GM12891 (cell line): Measurements from ENCODE around the gene TENM4.
"Not testable (repeated sequence)": the region's sequence is repeated elsewhere in the genome, so short reads cannot be mapped to it uniquely, and the experiment has no call there.

Source experiments
- DNase-seq: peaks from one replicate; pipeline ENCODE4 v3.0.0; 2011; ENCODE audit warnings: low spot score; ENCODE audit not compliant: insufficient read length
- FAIRE-seq: peaks from 2 replicates; lab custom pipeline; 2011; peaks lifted over from hg19 to GRCh38; lab: Jason Lieb, UNC
- PAX5 ChIP-seq: IDR thresholded peaks from 2 replicates; pipeline ENCODE4 v1.6.1; 2011; ENCODE audit warnings: low read length, moderate library complexity, mild to moderate bottlenecking; ENCODE audit not compliant: insufficient read depth, severe bottlenecking
- POLR2A ChIP-seq: IDR thresholded peaks from 2 replicates; pipeline ENCODE4 v1.6.1; 2011; ENCODE audit warnings: low read depth, low read length, control low read depth
- POLR2AphosphoS5 ChIP-seq: IDR thresholded peaks from 2 replicates; pipeline ENCODE4 v1.6.1; 2011; ENCODE audit warnings: low read depth, low read length, control low read depth
- POU2F2 ChIP-seq: IDR thresholded peaks from 2 replicates; pipeline ENCODE4 v1.6.1; 2011; ENCODE audit warnings: low read depth, mild to moderate bottlenecking, control low read depth, low read length, moderate library complexity
- SPI1 ChIP-seq: IDR thresholded peaks from 2 replicates; pipeline ENCODE4 v1.6.1; 2011; ENCODE audit warnings: low read depth, low read length, control low read depth
- TAF1 ChIP-seq: IDR thresholded peaks from 2 replicates; pipeline ENCODE4 v1.6.1; 2011; ENCODE audit warnings: low read depth, low read length, control low read depth

The TENM4 gene

GRCh38 chr11:79199729-79200354 is 241.0 kb downstream of the TENM4 start:
- FAIRE-seq (no peak), DNase-seq (no peak)
- TF ChIP-seq PAX5 (no peak), SPI1 (no peak), TAF1 (no peak), POLR2AphosphoS5 (no peak), POU2F2 (no peak), POLR2A (no peak)

- FAIRE-seq (no peak), DNase-seq (no peak)
- no peak for TF ChIP-seq POLR2A
- no peak for TF ChIP-seq POLR2AphosphoS5
- no peak for TF ChIP-seq TAF1
- no peak for TF ChIP-seq POU2F2
- no peak for TF ChIP-seq SPI1
- no peak for TF ChIP-seq PAX5
Observed at GRCh38 chr11:79198898-79199250, 242.0 kb downstream of the TENM4 start.

GRCh38 chr11:79198203-79198897 is 242.5 kb downstream of the TENM4 start:
- no peak for TF ChIP-seq POLR2AphosphoS5
- TF ChIP-seq TAF1: no peak
- no peak for TF ChIP-seq POLR2A
- no peak for DNase-seq
- no peak for FAIRE-seq

- FAIRE-seq: no peak
- no peak for TF ChIP-seq POU2F2
- DNase-seq: no peak
Observed at GRCh38 chr11:79196950-79197349, 243.9 kb downstream of the TENM4 start.

- DNase-seq: no peak
- FAIRE-seq: no peak
- no peak for TF ChIP-seq PAX5
- TF ChIP-seq SPI1: no peak
- no peak for TF ChIP-seq POU2F2
- TF ChIP-seq POLR2AphosphoS5: no peak
- TF ChIP-seq TAF1: no peak
- TF ChIP-seq POLR2A: no peak
Observed at GRCh38 chr11:79195209-79195608, 245.6 kb downstream of the TENM4 start.

GRCh38 chr11:79193663-79194310 is 247.0 kb downstream of the TENM4 start:
- FAIRE-seq: no peak
- TF ChIP-seq POLR2AphosphoS5 (no peak), PAX5 (no peak), SPI1 (no peak), POU2F2 (no peak), TAF1 (no peak), POLR2A (no peak)
- no peak for DNase-seq

GRCh38 chr11:79192836-79193235 is 248.0 kb downstream of the TENM4 start:
- DNase-seq (no peak), FAIRE-seq (no peak)
- no peak for TF ChIP-seq POU2F2
- no peak for TF ChIP-seq SPI1
- TF ChIP-seq POLR2A: no peak
- TF ChIP-seq PAX5: no peak
- no peak for TF ChIP-seq POLR2AphosphoS5
- TF ChIP-seq TAF1: no peak

- DNase-seq, FAIRE-seq: not testable (repeated sequence)
Observed at GRCh38 chr11:79191716-79192115, 249.1 kb downstream of the TENM4 start.

GRCh38 chr11:79190553-79190952 is 250.3 kb downstream of the TENM4 start:
- FAIRE-seq, DNase-seq: not testable (repeated sequence)

- TF ChIP-seq PAX5 (no peak), POLR2AphosphoS5 (no peak), POLR2A (no peak), TAF1 (no peak), SPI1 (no peak), POU2F2 (no peak)
- no peak for FAIRE-seq
- no peak for DNase-seq
Observed at GRCh38 chr11:79189601-79190000, 251.2 kb downstream of the TENM4 start.

GRCh38 chr11:79189055-79189454 is 251.8 kb downstream of the TENM4 start:
- no peak for TF ChIP-seq PAX5
- TF ChIP-seq POU2F2: no peak
- no peak for TF ChIP-seq POLR2AphosphoS5
- TF ChIP-seq SPI1: no peak
- TF ChIP-seq POLR2A: no peak
- TF ChIP-seq TAF1: no peak
- FAIRE-seq (no peak), DNase-seq (no peak)
